ENCODE results near the gene MLLT10.
"Not testable (repeated sequence)": the region's sequence is repeated elsewhere in the genome, so short reads cannot be mapped to it uniquely, and the experiment has no call there.

Gene MLLT10

GRCh38 chr10:21547246-21547645 lies 13.2 kb downstream of the MLLT10 start:
- no peak for TF ChIP-seq CTCF (IDR thresholded peaks at IDR 0.05; ENCODE audit: control insufficient read depth, extremely low read depth, insufficient read depth)
- H3K4me3 ChIP-seq (ENCODE audit: low read depth, low read length), result no peak overlapping the region
- DNase-seq (ENCODE audit: low read depth), result no peak

- DNase-seq (ENCODE audit: low read depth), result no peak
- H3K4me3 ChIP-seq (ENCODE audit: low read depth, low read length), result no peak overlapping the region
- TF ChIP-seq CTCF (IDR thresholded peaks at IDR 0.05; ENCODE audit: control insufficient read depth, extremely low read depth, insufficient read depth), result no peak
These were observed 18.6 kb downstream of the MLLT10 start for GRCh38 chr10:21552638-21553037.

GRCh38 chr10:21556527-21556926 lies 22.5 kb downstream of the MLLT10 start:
- H3K4me3 ChIP-seq (ENCODE audit: low read depth, low read length), result no peak overlapping the region
- no peak for TF ChIP-seq CTCF (IDR thresholded peaks at IDR 0.05; ENCODE audit: control insufficient read depth, extremely low read depth, insufficient read depth)

GRCh38 chr10:21558984-21559383 lies 25.0 kb downstream of the MLLT10 start:
- not testable (repeated sequence) for DNase-seq (ENCODE audit: low read depth); H3K4me3 ChIP-seq (ENCODE audit: low read depth, low read length)

More at GRCh38 chr10:21556527-21556926, 22.5 kb downstream of the MLLT10 start:
- no peak for DNase-seq (ENCODE audit: low read depth)

GRCh38 chr10:21570761-21571521 lies 36.9 kb downstream of the MLLT10 start:
- no peak overlapping the region for H3K4me3 ChIP-seq (ENCODE audit: low read depth, low read length)
- DNase-seq (ENCODE audit: low read depth), result no peak
- no peak for TF ChIP-seq CTCF (IDR thresholded peaks at IDR 0.05; ENCODE audit: control insufficient read depth, extremely low read depth, insufficient read depth)

- no peak overlapping the region for H3K4me3 ChIP-seq (ENCODE audit: low read depth, low read length)
- no peak for TF ChIP-seq CTCF (IDR thresholded peaks at IDR 0.05; ENCODE audit: control insufficient read depth, extremely low read depth, insufficient read depth)
- DNase-seq (ENCODE audit: low read depth), result no peak
These were observed 38.5 kb downstream of the MLLT10 start for GRCh38 chr10:21572578-21572977.

- not testable (repeated sequence) for H3K4me3 ChIP-seq (ENCODE audit: low read depth, low read length); DNase-seq (ENCODE audit: low read depth)
These were observed 40.5 kb downstream of the MLLT10 start for GRCh38 chr10:21574514-21574913.

- no peak for DNase-seq (ENCODE audit: low read depth)
- no peak overlapping the region for H3K4me3 ChIP-seq (ENCODE audit: low read depth, low read length)
- TF ChIP-seq CTCF (IDR thresholded peaks at IDR 0.05; ENCODE audit: control insufficient read depth, extremely low read depth, insufficient read depth), result no peak
These were observed 45.3 kb downstream of the MLLT10 start for GRCh38 chr10:21579291-21579690.

- not testable (repeated sequence) for DNase-seq (ENCODE audit: low read depth)
These were observed 47.4 kb downstream of the MLLT10 start for GRCh38 chr10:21581421-21581834.

More at GRCh38 chr10:21581421-21581834, 47.4 kb downstream of the MLLT10 start:
- not testable (repeated sequence) for H3K4me3 ChIP-seq (ENCODE audit: low read depth, low read length)

Data from LNCaP clone FGC (cell line).